ENCODE results near the gene PLA1A.

DNA sequence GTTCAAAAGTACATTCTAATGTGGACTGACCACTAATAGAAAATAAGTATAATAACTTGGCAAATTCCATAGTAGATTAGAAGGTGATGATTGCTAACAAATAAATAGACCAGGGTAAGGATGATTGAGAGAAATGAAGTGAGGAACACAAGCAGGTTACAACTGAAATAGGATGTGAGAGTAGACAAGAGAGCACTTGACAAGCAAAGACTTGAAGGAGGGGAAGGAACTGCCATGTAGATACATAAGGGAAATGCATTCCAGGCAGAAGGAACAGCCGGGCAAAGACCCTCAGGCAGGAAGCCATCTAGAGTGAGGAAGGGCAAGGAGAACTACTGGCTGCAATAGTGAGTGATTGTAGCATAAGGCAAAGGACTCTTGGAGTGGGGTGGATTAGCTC is 5.0 kb downstream of the PLA1A start:
- TF ChIP-seq ZNF37A (tag by site-specific recombination; IDR thresholded peaks at IDR 0.05): no peak
- no peak for TF ChIP-seq ZBTB48 (tag by site-specific recombination; IDR thresholded peaks at IDR 0.05)
- TF ChIP-seq, protein P1, sequence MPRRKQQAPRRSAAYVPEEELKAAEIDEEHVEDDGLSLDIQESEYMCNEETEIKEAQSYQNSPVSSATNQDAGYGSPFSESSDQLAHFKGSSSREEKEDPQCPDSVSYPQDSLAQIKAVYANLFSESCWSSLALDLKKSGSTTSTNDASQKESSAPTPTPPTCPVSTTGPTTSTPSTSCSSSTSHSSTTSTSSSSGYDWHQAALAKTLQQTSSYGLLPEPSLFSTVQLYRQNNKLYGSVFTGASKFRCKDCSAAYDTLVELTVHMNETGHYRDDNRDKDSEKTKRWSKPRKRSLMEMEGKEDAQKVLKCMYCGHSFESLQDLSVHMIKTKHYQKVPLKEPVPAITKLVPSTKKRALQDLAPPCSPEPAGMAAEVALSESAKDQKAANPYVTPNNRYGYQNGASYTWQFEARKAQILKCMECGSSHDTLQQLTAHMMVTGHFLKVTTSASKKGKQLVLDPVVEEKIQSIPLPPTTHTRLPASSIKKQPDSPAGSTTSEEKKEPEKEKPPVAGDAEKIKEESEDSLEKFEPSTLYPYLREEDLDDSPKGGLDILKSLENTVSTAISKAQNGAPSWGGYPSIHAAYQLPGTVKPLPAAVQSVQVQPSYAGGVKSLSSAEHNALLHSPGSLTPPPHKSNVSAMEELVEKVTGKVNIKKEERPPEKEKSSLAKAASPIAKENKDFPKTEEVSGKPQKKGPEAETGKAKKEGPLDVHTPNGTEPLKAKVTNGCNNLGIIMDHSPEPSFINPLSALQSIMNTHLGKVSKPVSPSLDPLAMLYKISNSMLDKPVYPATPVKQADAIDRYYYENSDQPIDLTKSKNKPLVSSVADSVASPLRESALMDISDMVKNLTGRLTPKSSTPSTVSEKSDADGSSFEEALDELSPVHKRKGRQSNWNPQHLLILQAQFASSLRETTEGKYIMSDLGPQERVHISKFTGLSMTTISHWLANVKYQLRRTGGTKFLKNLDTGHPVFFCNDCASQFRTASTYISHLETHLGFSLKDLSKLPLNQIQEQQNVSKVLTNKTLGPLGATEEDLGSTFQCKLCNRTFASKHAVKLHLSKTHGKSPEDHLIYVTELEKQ (tag by site-specific recombination; IDR thresholded peaks at IDR 0.05; ENCODE audit: borderline replicate concordance): no peak
- TF ChIP-seq, protein P2, sequence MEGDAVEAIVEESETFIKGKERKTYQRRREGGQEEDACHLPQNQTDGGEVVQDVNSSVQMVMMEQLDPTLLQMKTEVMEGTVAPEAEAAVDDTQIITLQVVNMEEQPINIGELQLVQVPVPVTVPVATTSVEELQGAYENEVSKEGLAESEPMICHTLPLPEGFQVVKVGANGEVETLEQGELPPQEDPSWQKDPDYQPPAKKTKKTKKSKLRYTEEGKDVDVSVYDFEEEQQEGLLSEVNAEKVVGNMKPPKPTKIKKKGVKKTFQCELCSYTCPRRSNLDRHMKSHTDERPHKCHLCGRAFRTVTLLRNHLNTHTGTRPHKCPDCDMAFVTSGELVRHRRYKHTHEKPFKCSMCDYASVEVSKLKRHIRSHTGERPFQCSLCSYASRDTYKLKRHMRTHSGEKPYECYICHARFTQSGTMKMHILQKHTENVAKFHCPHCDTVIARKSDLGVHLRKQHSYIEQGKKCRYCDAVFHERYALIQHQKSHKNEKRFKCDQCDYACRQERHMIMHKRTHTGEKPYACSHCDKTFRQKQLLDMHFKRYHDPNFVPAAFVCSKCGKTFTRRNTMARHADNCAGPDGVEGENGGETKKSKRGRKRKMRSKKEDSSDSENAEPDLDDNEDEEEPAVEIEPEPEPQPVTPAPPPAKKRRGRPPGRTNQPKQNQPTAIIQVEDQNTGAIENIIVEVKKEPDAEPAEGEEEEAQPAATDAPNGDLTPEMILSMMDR (tag by site-specific recombination; IDR thresholded peaks at IDR 0.05): no peak
- TF ChIP-seq ZBTB20 (tag by site-specific recombination; IDR thresholded peaks at IDR 0.05): no peak
